GM06990 (cell line): ENCODE data around the gene ALS2.

Experiments
- DNase-seq: peaks from one replicate; pipeline ENCODE4 v3.0.0-alpha.2; 2011; ENCODE audit not compliant: insufficient read length; ENCODE audit errors: extremely low read depth
- H3K27me3 ChIP-seq: replicated peaks from 2 replicates; pipeline ENCODE4 v1.6.0; 2011; ENCODE audit warnings: low read length; ENCODE audit not compliant: control insufficient read depth, insufficient read depth
- H3K36me3 ChIP-seq: 2 replicates; pipeline ENCODE4 v1.5.1; 2011; ENCODE audit warnings: low read length; ENCODE audit not compliant: control insufficient read depth, insufficient read depth
- H3K4me3 ChIP-seq: replicated peaks from 2 replicates; pipeline ENCODE4 v1.5.1; 2011; ENCODE audit warnings: low read depth, mild to moderate bottlenecking, control low read depth, low read length
- TF ChIP-seq, protein P1 (sequence below): IDR thresholded peaks from 2 replicates; pipeline ENCODE4 v1.5.1; 2011; ENCODE audit warnings: low read length, control low read depth, mild to moderate bottlenecking, inconsistent platforms; ENCODE audit not compliant: insufficient read depth, poor library complexity, severe bottlenecking

The ALS2 gene

DNA sequence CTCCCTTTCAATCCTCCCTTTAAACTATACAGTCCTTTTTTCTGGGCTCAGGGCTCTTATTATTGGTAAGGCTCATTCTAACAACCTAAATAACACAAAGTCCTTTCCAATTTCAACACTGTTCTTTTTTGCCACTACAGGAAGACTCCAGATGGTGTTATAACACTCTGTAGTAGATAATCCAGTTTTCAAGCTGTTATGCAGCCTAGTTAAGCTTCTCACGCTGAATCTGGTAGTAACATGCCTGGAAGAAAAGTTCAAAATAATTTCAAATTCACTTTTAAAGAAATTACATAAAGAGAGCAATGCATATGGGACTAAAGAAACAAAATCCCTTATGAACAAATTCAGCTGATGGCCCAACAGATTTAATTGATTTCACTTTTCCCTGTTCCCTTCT is 79.1 kb downstream of the ALS2 start:
- no peak for DNase-seq
- TF ChIP-seq, protein P1, sequence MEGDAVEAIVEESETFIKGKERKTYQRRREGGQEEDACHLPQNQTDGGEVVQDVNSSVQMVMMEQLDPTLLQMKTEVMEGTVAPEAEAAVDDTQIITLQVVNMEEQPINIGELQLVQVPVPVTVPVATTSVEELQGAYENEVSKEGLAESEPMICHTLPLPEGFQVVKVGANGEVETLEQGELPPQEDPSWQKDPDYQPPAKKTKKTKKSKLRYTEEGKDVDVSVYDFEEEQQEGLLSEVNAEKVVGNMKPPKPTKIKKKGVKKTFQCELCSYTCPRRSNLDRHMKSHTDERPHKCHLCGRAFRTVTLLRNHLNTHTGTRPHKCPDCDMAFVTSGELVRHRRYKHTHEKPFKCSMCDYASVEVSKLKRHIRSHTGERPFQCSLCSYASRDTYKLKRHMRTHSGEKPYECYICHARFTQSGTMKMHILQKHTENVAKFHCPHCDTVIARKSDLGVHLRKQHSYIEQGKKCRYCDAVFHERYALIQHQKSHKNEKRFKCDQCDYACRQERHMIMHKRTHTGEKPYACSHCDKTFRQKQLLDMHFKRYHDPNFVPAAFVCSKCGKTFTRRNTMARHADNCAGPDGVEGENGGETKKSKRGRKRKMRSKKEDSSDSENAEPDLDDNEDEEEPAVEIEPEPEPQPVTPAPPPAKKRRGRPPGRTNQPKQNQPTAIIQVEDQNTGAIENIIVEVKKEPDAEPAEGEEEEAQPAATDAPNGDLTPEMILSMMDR = no peak
- H3K4me3 ChIP-seq = no peak overlapping the region
- no peaks in the 10 kb centered on the region for H3K27me3 ChIP-seq
- H3K36me3 ChIP-seq = no peaks in the 10 kb centered on the region

DNA sequence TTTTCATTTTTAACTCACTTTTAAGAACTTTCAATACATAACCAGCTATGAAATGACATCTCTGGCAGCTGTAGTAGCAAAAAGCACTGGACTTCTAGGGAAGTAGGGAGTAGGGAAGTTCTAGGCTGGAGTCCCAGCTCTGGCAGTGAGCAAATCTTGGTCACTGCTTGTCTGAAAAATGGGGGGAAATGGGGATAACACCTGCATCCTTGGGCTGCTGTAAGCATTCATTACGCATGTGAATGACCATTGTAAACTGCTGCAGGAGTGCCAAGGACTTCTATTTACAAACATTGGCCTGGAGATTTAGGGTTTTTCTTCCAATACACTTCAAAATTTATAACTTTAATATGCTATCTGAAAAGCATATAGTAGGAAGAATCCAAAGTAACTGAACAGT is 81.3 kb downstream of the ALS2 start:
- Histone ChIP-seq H3K27me3 (no peaks in the 10 kb centered on the region), H3K36me3 (no peaks in the 10 kb centered on the region), H3K4me3 (no peak overlapping the region)
- TF ChIP-seq, protein P1 = no peak
- DNase-seq = no peak

DNA sequence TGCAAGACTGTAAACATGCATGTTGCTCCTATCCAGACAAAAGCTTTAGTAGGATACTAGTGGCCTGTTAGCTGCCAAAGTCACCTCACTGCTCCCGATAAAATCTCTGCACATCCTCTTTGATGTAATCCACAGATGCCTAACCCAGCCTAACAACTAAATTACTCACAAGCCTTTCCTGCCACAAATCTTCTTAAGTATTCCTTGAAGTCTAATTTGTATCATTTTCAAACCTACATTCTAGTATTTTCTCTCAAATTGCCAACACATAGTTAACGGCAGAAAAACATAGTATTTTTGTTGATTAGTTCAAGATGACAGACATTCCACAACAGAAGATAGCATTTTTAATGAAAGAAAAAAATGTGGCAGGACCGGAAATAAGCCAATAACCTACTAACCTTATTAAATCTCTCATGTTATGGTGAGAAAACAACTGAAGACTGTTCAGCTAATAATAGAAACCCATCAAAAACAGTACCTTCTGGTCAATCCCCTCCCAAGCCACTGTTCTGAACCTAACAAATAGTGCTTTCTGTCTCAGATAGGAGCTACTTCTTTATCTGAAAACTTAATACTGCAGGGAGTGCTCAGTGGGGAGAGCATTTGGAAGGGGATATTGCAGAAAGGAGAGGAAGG is 82.0 kb downstream of the ALS2 start, which contains the start of gene MPP4:
TSS of gene MPP4 (minus strand) at position 57 of the 639 bp plus-strand sequence. CDS start 4,690 bp downstream, outside the sequence.
- H3K4me3 ChIP-seq = no peak within 1 kb of the TSS
- no peaks in the 10 kb centered on the region for H3K36me3 ChIP-seq
- no peak for DNase-seq
- TF ChIP-seq, protein P1 = no peak
- H3K27me3 ChIP-seq = no peaks in the 10 kb centered on the region

DNA sequence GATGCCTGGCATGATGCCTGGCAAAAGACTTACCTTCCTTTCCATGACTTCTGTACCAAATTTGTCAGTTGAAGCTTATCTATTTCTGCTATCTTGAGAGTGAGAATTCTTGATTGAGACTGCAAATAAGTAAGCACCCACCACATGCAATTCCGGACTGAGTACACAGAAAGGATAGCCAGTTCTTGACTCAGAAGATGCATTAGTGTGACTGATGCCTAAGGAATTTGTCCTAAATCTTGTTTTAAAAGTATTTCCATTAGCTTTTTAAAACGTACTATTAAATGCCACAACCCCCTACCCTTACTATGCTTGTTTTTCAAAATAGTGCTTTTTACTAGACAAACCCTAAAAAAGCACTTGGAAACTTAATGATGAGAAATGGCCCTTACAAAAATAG is 82.8 kb downstream of the ALS2 start:
- Histone ChIP-seq H3K36me3 (no peaks in the 10 kb centered on the region), H3K27me3 (no peaks in the 10 kb centered on the region), H3K4me3 (no peak overlapping the region)
- TF ChIP-seq, protein P1 = no peak
- no peak for DNase-seq

DNA sequence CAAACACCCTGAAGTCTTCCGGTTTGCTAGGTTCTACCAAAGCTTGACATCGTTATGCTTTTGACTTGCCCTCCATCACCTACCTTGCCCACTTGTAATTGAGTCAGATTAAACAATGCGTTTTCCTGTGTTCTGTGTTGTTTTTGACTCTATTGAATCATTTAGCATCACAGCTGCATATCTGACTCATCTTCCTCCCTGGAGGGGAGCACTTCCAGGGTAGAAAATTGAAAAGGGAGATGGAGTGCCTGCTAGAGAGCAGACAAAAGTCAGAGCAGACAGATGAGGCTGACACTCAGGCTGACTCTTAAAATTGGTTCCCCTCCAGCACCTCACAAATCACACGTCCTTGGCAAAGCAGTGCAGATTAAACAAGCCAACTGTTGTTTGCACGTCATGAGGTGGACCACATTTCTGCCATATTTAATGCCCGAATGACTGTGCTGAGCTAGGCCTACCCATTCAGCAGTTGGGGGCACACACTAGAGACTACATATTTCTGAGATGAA is 84.5 kb downstream of the ALS2 start:
- no peak for DNase-seq

More for the DNA sequence above, 84.5 kb downstream of the ALS2 start:
- H3K36me3 ChIP-seq = no peaks in the 10 kb centered on the region
- no peak overlapping the region for H3K4me3 ChIP-seq
- no peaks in the 10 kb centered on the region for H3K27me3 ChIP-seq
- TF ChIP-seq, protein P1 = no peak
